Activated CD4-positive, alpha-beta memory T cell treated with anti-CD3 and anti-CD28 coated beads for 36 hours (primary cell): ENCODE data around the gene ZNRD2. TPM values are rescaled to one million over a fixed set of nuclear protein-coding genes. Genes with fewer than 3 reads are reported as not detected.

Experiments
- CTCF ChIA-PET: fragments of 350-600 bp; sonication (Branson Sonifier 250); formaldehyde crosslinking; loops from one replicate; lab custom pipeline; 2021; ENCODE audit warnings: antibody characterized with exemption, inconsistent platforms; lab: Charles Lee
- POLR2A ChIA-PET: fragments of 350-600 bp; sonication (Branson Sonifier 250); formaldehyde crosslinking; loops from one replicate; lab custom pipeline; 2021; ENCODE audit warnings: antibody characterized with exemption; lab: Charles Lee
- DNase-seq: peaks from one replicate; pipeline ENCODE4 v3.0.0-alpha.2; 2020
- H3K27ac Mint-ChIP-seq: one replicate; pipeline ENCODE4 v1.8.0; 2021; ENCODE audit warnings: mixed read lengths
- H3K27me3 Mint-ChIP-seq: one replicate; pipeline ENCODE4 v1.8.0; 2021; ENCODE audit warnings: mixed read lengths
- H3K36me3 Mint-ChIP-seq: one replicate; pipeline ENCODE4 v1.8.0; 2021; ENCODE audit warnings: mixed read lengths
- H3K4me1 Mint-ChIP-seq: one replicate; pipeline ENCODE4 v1.8.0; 2021; ENCODE audit warnings: low read depth, mixed read lengths
- H3K4me3 Mint-ChIP-seq: one replicate; pipeline ENCODE4 v1.8.0; 2021; ENCODE audit warnings: mild to moderate bottlenecking, mixed read lengths
- H3K9me3 Mint-ChIP-seq: one replicate; pipeline ENCODE4 v1.8.0; 2021; ENCODE audit warnings: mixed read lengths
- intact Hi-C: fragments of 100-400 bp; cut with micrococcal nuclease; formaldehyde crosslinking; loops from one replicate; pipeline ENCODE4 v1.15.1; 2023
- total RNA-seq, 2 experiments: library from RNA; stranded (reverse); gene quantifications; one replicate each; pipeline ENCODE4 v1.2.3, GENCODE V29; 2021

ZNRD2 gene
- total RNA-seq, 2 experiments from 2014 or later = 48.1 to 51.1 TPM

DNA sequence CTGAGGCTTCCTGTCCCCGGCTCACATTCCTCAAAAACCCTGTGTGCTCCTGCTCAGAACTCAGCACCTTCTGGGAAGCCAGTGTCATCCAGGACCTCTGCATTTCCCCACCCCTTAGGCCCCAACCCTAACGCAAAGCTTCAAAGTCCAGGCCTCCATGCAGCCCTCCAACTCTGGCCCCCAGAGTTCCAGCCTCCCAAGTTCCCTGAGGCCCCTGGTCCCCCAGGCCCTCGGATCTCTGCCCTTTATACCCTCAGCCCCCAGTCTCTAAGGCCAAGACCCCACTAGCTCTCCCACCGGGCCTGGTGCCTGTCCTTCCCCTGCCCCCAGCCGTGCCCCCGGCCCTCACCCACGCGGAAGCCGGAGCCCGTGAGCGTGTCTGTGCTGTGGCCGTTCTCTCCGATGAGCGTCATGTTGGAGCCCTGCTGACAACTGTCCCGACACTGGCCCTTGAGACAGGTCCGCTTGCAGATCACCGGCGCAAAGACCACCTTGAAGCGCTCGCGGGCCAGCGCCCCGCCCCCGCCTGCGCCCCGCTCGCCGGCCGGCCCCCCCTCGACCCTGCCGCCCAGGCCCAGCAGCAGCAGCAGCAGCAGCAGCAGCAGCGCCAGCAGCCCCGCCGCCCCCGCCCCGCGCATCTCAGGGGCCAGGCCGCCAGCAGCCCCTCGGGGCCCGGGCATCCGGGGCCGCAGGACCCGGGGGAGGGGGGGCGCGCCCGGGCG is 12.8 kb upstream of the ZNRD2 start:
- peak overlapping the region; percentile 84 for H3K27ac Mint-ChIP-seq
- DNase-seq = peak; percentile 43
- CTCF ChIA-PET = interaction anchor here (0.8 to 2.1 kb wide), 4 partner anchors 14 to 170 kb away, joined by 3 to 16 read pairs (median 7); partner anchors contain the start of genes FAM89B and ZNRD2
- H3K36me3 Mint-ChIP-seq = no peaks in the 10 kb centered on the region
- H3K4me3 Mint-ChIP-seq = peak overlapping the region; percentile 84
- H3K9me3 Mint-ChIP-seq = no peaks in the 10 kb centered on the region
- POLR2A ChIA-PET = interaction anchor here (1.1 to 1.4 kb wide), 2 partner anchors 8 to 10 kb away, joined by 3 to 4 read pairs; no protein-coding TSS in a partner anchor
- intact Hi-C loops = loop anchor here (1.0 to 2.0 kb wide), 3 partner anchors 9 to 17 kb away; no protein-coding TSS in a partner anchor
- H3K4me1 Mint-ChIP-seq = peaks cover 60% of the 10 kb centered on the region
- H3K27me3 Mint-ChIP-seq = no peaks in the 10 kb centered on the region

DNA sequence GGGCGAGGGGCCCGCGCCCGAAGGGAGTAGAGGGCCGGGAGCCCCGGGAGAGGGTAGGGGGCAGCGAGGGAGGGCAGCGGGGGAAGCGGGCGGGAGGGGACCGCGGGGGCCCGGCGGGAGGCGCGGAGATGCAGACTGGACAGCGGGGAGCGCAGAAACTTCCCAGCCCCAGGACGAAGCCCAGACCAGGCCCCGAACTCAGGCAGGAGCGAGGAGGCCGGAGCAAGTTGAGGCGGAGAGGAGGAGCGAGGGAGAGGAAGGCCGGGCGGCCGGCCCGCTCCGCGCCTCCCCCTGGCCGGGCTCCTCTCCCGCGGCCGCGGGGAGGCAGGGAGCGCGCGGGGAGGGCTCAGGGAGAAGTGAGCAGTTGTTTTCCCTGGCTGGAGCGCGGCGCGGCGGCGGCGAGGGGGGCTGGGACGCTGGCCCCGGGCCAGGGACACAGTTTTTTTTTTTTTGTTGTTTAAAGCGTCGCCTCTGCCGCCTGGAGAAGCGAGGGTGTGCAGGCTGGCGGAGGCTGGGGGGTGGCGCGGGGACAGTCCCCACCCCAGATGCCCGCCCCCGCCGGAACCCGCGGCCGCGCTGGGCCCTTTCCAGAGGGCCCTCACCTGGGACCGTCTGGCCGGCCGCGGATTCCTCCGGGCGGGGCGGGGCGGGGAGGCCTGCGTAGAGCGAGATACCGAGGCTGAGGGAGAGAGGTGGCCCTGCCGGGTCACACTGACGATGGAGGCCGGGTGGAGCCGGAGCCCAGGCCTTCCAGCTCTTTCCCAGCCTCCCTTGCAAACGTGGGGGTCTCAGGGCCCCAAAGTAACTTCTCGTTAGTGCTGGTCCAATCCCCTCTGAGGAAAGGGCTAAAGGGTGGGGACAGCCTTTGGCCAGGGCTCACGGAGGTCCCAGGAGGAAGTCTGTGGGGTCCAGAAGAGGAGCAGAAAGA is 12.0 kb upstream of the ZNRD2 start, which contains the start of gene LTBP3:
TSS of gene LTBP3 (minus strand) at position 358 of the 928 bp plus-strand sequence. CDS start 400 bp downstream, outside the sequence.
- peak within 1 kb of the TSS; percentile 84 for H3K4me3 Mint-ChIP-seq
- no peaks in the 10 kb centered on the region for H3K9me3 Mint-ChIP-seq
- peak within 1 kb of the TSS; percentile 84 for H3K27ac Mint-ChIP-seq
- ChIA-PET POLR2A (interaction anchor here (1.1 to 3.5 kb wide), 4 partner anchors 11 to 59 kb away, joined by 3 to 28 read pairs (median 4); partner anchors contain the start of genes EHBP1L1, MALAT1 and ZNRD2), CTCF (interaction anchor here (1.0 to 2.5 kb wide), 4 partner anchors 14 to 35 kb away, joined by 7 to 21 read pairs (median 12); partner anchors contain the start of gene FAM89B)
- peaks cover 57% of the 10 kb centered on the region for H3K4me1 Mint-ChIP-seq
- H3K27me3 Mint-ChIP-seq = no peaks in the 10 kb centered on the region
- intact Hi-C loops = loop anchor here (1.0 kb wide), 1 partner anchor 8 kb away; no protein-coding TSS in a partner anchor
- no peaks in the 10 kb centered on the region for H3K36me3 Mint-ChIP-seq
- peak; percentile 62 for DNase-seq

DNA sequence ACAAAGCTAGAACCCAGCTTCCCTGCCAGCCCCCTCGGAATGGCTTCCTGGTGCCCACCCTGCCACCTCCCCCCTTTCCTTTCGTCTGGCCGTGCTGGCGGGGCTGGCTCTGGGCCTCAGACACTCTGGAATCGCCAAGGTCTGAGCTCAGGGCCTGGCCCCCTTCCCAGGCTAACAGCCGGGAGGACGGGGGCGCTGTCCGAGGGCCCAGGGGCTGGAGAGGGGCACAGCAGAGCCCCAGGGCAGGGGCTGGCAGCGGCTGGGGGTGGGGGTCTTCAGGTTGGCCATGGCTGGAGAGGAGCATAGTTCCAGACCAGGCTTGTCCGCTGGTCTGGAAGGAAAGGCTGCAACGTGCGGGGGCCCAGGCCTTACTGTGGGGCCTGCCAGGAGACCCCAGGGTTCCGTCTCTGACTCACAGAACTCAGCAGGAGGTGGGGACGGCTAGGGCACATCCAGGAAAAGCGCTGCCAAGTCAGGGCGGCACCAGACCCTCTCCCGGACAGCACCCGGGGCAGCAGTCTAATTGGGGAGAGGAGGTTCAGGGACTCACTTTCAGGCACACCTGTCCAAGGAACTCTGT is 11.3 kb upstream of the ZNRD2 start:
- ChIA-PET POLR2A (interaction anchor here (1.3 to 3.5 kb wide), 3 partner anchors 11 to 60 kb away, joined by 3 to 28 read pairs (median 6); partner anchors contain the start of genes EHBP1L1, MALAT1 and ZNRD2), CTCF (interaction anchor here (1.0 to 2.5 kb wide), 5 partner anchors 12 to 35 kb away, joined by 3 to 21 read pairs (median 7); partner anchors contain the start of gene FAM89B)
- Mint-ChIP-seq H3K27ac (peak overlapping the region; percentile 81), H3K4me1 (peaks cover 59% of the 10 kb centered on the region), H3K9me3 (no peaks in the 10 kb centered on the region), H3K4me3 (peak overlapping the region; percentile 57), H3K36me3 (no peaks in the 10 kb centered on the region), H3K27me3 (no peaks in the 10 kb centered on the region)
- no peak for DNase-seq
- intact Hi-C loops = loop anchor here (1.0 kb wide), 1 partner anchor 7 kb away; no protein-coding TSS in a partner anchor

DNA sequence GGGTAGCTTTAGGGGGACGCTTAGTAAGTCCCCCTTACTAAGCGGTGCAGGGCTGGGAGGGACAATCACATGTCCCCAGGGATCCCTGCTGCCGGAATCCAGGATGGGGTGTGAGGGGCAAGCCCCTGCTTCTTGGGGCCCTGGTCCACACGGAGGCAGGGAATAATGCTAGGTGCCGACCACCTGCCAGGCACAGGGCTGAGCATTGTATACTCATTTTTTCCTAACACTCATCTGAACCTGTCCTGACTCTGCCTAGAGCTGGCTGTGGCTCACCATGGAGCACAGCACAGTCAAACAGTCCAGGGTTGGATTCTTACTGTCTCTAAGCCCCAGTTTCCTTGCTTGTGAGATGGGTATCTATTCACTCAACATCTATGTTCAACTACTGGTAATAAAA is 10.7 kb upstream of the ZNRD2 start:
- Mint-ChIP-seq H3K27me3 (no peaks in the 10 kb centered on the region), H3K27ac (peak overlapping the region; percentile 81), H3K9me3 (no peaks in the 10 kb centered on the region), H3K4me1 (peaks cover 55% of the 10 kb centered on the region), H3K4me3 (peak overlapping the region; percentile 16), H3K36me3 (no peaks in the 10 kb centered on the region)
- ChIA-PET POLR2A (interaction anchor here (1.3 to 3.5 kb wide), 3 partner anchors 11 to 61 kb away, joined by 3 to 28 read pairs (median 6); partner anchors contain the start of genes EHBP1L1, MALAT1 and ZNRD2), CTCF (interaction anchor here (1.2 to 2.5 kb wide), 4 partner anchors 12 to 34 kb away, joined by 3 to 21 read pairs (median 6); partner anchors contain the start of gene FAM89B)
- DNase-seq = peak; percentile 56
- intact Hi-C loops = no loop called here

DNA sequence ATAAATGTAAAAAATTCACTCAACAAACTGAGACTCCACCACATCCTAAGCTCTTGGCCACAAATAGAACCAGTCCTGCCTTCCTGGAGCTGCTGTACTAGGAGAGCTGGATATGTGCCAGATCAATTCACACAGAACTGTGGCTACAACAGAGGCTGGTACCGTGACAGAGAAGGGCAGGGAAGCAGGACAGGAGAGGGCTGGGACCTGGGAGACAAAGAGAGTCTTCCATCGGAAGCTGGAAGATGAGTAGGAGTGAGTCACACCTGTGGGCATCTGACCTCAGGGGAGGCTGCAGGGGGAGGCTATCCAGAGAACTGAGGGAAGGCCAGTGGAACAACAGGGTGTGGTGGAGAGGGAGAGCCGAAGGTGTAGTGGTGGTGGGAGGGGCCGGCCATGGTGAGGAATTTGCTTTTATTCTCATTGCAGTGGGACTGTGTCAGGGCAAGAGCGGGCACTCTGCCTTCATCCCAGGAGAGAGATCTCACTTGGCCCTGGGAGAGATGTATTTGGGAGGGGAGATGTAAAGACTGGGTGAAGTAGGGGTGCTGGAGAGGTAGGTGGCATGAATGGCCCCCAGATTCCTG is 10.2 kb upstream of the ZNRD2 start:
- H3K27me3 Mint-ChIP-seq = no peaks in the 10 kb centered on the region
- peak overlapping the region; percentile 50 for H3K27ac Mint-ChIP-seq
- no peaks in the 10 kb centered on the region for H3K9me3 Mint-ChIP-seq
- POLR2A ChIA-PET = interaction anchor here (1.3 to 3.5 kb wide), 4 partner anchors 10 to 61 kb away, joined by 3 to 28 read pairs (median 6); partner anchors contain the start of genes EHBP1L1, MALAT1 and ZNRD2
- peak overlapping the region; percentile 10 for H3K4me3 Mint-ChIP-seq
- CTCF ChIA-PET = interaction anchor here (1.2 to 2.5 kb wide), 4 partner anchors 12 to 34 kb away, joined by 3 to 21 read pairs (median 6); partner anchors contain the start of gene FAM89B
- intact Hi-C loops = no loop called here
- H3K36me3 Mint-ChIP-seq = no peaks in the 10 kb centered on the region
- DNase-seq = no peak
- H3K4me1 Mint-ChIP-seq = peaks cover 53% of the 10 kb centered on the region

DNA sequence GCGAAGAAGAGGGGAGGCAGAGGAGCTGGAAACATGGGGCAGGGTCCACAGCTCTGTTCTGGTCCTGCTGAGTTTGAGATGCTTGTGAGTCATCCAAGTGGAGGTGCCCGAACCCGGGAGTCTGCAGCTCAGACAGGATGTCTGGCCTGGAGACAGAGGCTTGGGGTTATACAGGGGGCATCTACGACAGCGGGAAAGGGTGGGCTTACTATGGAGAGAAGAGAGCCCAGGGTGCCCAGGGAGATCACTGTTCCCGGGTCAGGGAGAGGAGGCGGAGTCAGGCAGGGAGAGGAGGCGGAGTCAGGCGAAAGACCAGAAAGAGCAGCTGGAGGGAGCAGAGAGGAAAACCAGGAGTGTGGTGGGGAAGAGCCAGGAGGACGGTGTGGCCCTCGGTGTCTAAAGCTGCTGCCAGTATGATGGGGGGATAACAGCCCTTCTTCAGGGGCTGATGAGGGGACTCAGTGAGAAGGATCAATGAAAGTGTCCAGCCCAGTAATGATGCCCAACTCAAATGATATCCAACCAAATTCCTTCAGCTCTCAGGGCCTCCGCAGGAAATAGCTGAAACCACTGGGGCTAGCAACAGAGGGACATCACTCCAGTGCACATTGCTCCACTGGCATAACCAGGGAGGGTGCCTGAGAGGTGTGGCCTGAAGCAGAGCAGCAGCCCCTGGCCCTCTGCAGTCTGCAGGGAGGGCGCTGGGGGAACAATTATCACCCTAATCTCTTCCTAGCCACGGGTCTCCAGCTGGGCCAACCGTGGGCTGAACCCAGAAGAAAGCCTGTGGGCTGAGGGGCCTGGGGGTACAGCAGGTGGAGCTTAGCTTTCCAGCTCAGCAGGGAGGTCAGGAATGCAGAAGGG is 9.5 kb upstream of the ZNRD2 start:
- Mint-ChIP-seq H3K9me3 (no peaks in the 10 kb centered on the region), H3K4me3 (peak overlapping the region; percentile 10), H3K4me1 (peaks cover 53% of the 10 kb centered on the region), H3K36me3 (no peaks in the 10 kb centered on the region), H3K27ac (peak overlapping the region; percentile 50), H3K27me3 (no peaks in the 10 kb centered on the region)
- DNase-seq = no peak
- POLR2A ChIA-PET = interaction anchor here (2.0 to 3.5 kb wide), 2 partner anchors 9 to 14 kb away, joined by 5 to 28 read pairs; partner anchors contain the start of gene ZNRD2
- CTCF ChIA-PET = interaction anchor here (0.7 to 7.7 kb wide), 7 partner anchors 9 to 65 kb away, joined by 3 to 50 read pairs (median 5); partner anchors contain the start of gene FAM89B
- intact Hi-C loops = no loop called here

DNA sequence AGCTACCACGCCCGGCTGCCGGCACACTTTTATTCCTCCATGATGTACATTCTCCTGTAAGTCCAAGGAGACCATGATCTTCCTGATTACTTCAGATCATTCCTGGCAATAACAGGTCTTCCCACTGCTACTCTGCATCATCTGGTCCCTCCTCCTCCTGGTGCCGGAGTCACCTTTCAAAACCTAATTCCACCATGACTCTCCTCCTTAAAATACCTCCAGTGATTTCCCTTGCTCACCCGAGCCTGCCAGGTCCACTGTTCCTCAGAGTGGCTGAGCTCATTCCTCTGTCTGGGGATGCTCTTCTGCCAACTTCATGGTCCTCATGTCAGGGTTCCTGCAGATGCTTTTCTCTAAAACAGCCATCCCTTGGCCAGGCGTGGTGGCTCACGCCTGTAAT is 8.3 kb upstream of the ZNRD2 start:
- Mint-ChIP-seq H3K36me3 (no peaks in the 10 kb centered on the region), H3K9me3 (no peaks in the 10 kb centered on the region), H3K27ac (no peak overlapping the region), H3K27me3 (no peaks in the 10 kb centered on the region), H3K4me1 (peaks cover 53% of the 10 kb centered on the region), H3K4me3 (no peak overlapping the region)
- POLR2A ChIA-PET = interaction anchor here (2.0 kb wide), 1 partner anchor 15 kb away, joined by 5 read pairs; no protein-coding TSS in a partner anchor
- DNase-seq = no peak
- intact Hi-C loops = no loop called here
- CTCF ChIA-PET = interaction anchor here (0.6 to 7.7 kb wide), 5 partner anchors 10 to 64 kb away, joined by 3 to 50 read pairs (median 3); partner anchors contain the start of gene EHBP1L1

DNA sequence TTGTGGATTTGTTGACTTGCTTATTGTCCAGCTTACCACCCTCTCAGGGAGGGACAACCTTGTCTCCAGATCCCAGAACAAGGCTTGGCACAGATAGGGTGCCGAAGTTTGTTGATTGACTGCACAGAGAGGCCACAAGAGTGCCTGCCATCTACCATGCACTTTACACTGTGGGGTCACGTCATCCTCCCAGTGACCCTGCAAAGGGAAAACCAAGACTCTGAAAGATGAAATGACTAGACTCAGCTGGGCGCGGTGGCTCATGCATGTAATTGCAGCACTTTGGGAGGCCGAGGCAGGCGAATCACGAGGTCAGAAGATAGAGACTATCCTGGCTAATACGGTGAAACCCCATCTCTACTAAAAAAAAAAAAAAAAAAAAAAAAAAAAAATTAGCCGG is 7.5 kb upstream of the ZNRD2 start:
- Mint-ChIP-seq H3K27me3 (no peaks in the 10 kb centered on the region), H3K4me1 (peaks cover 50% of the 10 kb centered on the region), H3K9me3 (no peaks in the 10 kb centered on the region), H3K27ac (peak overlapping the region; percentile 33), H3K4me3 (no peak overlapping the region), H3K36me3 (no peaks in the 10 kb centered on the region)
- peak; percentile 43 for DNase-seq
- CTCF ChIA-PET = interaction anchor here (0.9 to 7.7 kb wide), 2 partner anchors 13 to 21 kb away, joined by 3 to 50 read pairs; partner anchors contain the start of gene EHBP1L1
- intact Hi-C loops = no loop called here
- POLR2A ChIA-PET = no interaction called here

DNA sequence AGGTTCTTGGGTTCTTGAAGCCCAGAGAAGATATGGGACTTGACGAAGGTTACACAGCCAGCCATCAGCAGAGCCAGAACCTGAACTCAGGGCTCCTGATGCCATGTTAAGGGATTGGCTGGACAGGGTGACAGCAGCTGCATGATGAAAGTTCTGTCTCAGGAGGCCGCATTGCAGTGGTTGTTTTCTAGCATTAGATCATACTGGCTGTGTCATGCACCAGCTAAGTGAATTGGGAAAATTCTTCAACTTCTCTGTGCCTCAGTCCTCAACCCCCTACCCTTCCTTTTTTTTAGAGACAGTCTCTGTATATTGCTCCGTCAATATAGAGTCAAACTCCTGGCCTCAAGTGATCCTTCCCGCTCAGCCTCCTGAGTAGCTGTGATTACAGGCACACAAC is 6.7 kb upstream of the ZNRD2 start:
- no peaks in the 10 kb centered on the region for H3K9me3 Mint-ChIP-seq
- peak overlapping the region; percentile 65 for H3K27ac Mint-ChIP-seq
- ChIA-PET CTCF (interaction anchor here (7.7 kb wide), 1 partner anchor 22 kb away, joined by 50 read pairs; no protein-coding TSS in a partner anchor), POLR2A (no interaction called here)
- H3K4me3 Mint-ChIP-seq = no peak overlapping the region
- peaks cover 4% of the 10 kb centered on the region for H3K36me3 Mint-ChIP-seq
- no peak for DNase-seq
- intact Hi-C loops = no loop called here
- peaks cover 55% of the 10 kb centered on the region for H3K4me1 Mint-ChIP-seq
- H3K27me3 Mint-ChIP-seq = no peaks in the 10 kb centered on the region
